Endothelial cell of umbilical vein (primary cell): ENCODE results near the gene STAT5A. TPM values are rescaled to one million over a fixed set of nuclear protein-coding genes. Genes with fewer than 3 reads are reported as not detected.

Source experiments
- BruUV-seq: library from RNA; stranded (reverse); fragments of 400-500 nt; replicated peaks from 2 replicates; lab custom pipeline; 2021; lab: Mats Ljungman, UMichigan
- CTCF ChIA-PET: fragments of 300-600, 350-600 bp; sonication (Branson Sonifier 250); formaldehyde crosslinking; loops from one replicate; lab custom pipeline; 2021; ENCODE audit warnings: antibody characterized with exemption, inconsistent platforms; lab: Charles Lee
- POLR2A ChIA-PET: fragments of 300-600, 350-600 bp; sonication (Branson Sonifier 250); formaldehyde crosslinking; loops from one replicate; lab custom pipeline; 2021; ENCODE audit warnings: antibody characterized with exemption, inconsistent platforms; lab: Charles Lee
- DNase-seq: peaks from one replicate; pipeline ENCODE4 v3.0.0-alpha.2; 2011; ENCODE audit warnings: low read depth, low spot score
- FAIRE-seq: peaks from 2 replicates; lab custom pipeline; 2011; peaks lifted over from hg19 to GRCh38; lab: Jason Lieb, UNC
- H2AFZ ChIP-seq: 2 replicates; pipeline ENCODE4 v1.6.0; 2012; ENCODE audit warnings: low read depth, low read length, control low read depth, inconsistent platforms
- H3K27ac ChIP-seq: 2 replicates; pipeline ENCODE4 v1.5.1; 2011; ENCODE audit warnings: low read depth, mild to moderate bottlenecking, control low read depth, low read length, moderate library complexity; ENCODE audit not compliant: insufficient read depth
- H3K27me3 ChIP-seq, 2 experiments: 2 replicates each; pipeline versions ENCODE4 v1.6.0 to v1.6.1; 2011; ENCODE audit warnings: low read length in 2 of 2, mixed read lengths in 1 of 2; ENCODE audit not compliant: control insufficient read depth in 2 of 2, insufficient read depth in 2 of 2
- H3K36me3 ChIP-seq, 2 experiments: 2 replicates in 1 of 2; 3 replicates in 1 of 2; pipeline ENCODE4 v1.5.1; 2011; ENCODE audit warnings: low read length in 2 of 2, mild to moderate bottlenecking in 1 of 2, moderate library complexity in 1 of 2; ENCODE audit not compliant: control insufficient read depth in 2 of 2, insufficient read depth in 2 of 2; ENCODE audit errors: extremely low read depth in 1 of 2
- H3K4me1 ChIP-seq: 3 replicates; pipeline ENCODE4 v1.5.1; 2011; ENCODE audit warnings: mild to moderate bottlenecking, low read length; ENCODE audit not compliant: control insufficient read depth, insufficient read depth; ENCODE audit errors: extremely low read depth
- H3K4me2 ChIP-seq: 2 replicates; pipeline ENCODE4 v1.6.1; 2011; ENCODE audit warnings: low read length, control low read depth, mixed read lengths; ENCODE audit not compliant: insufficient read depth
- H3K4me3 ChIP-seq, 3 experiments: fragments of 200-600 bp in 1 of 3; sonication (generic), shearing (Covaris generic) in 1 of 3; replicated peaks in 1 of 3; 2 replicates each; pipeline ENCODE4 v1.5.1; 2011 to 2016; ENCODE audit warnings: control low read depth in 3 of 3, low read length in 3 of 3, mild to moderate bottlenecking in 2 of 3, inconsistent platforms in 1 of 3, low read depth in 1 of 3, moderate library complexity in 1 of 3; ENCODE audit not compliant: insufficient read depth in 1 of 3
- H3K79me2 ChIP-seq: 2 replicates; pipeline ENCODE4 v1.6.0; 2012; ENCODE audit warnings: low read length, inconsistent platforms; ENCODE audit not compliant: control insufficient read depth, insufficient read depth
- H3K9ac ChIP-seq: replicated peaks from 2 replicates; pipeline ENCODE3; 2011; ENCODE audit warnings: low read length, control low read depth; ENCODE audit not compliant: insufficient read depth; ENCODE audit errors: extremely low read depth
- H3K9me1 ChIP-seq: replicated peaks from 3 replicates; pipeline ENCODE4 v1.6.0; 2011; ENCODE audit warnings: mild to moderate bottlenecking, low read length; ENCODE audit not compliant: control insufficient read depth, insufficient read depth; ENCODE audit errors: extremely low read depth
- H3K9me3 ChIP-seq: replicated peaks from 2 replicates; pipeline ENCODE4 v1.5.1; 2012; ENCODE audit warnings: low read length, inconsistent platforms; ENCODE audit not compliant: control insufficient read depth, insufficient read depth
- H4K20me1 ChIP-seq: replicated peaks from 2 replicates; pipeline ENCODE3; 2011; ENCODE audit warnings: mild to moderate bottlenecking, low read length; ENCODE audit not compliant: control insufficient read depth, insufficient read depth; ENCODE audit errors: extremely low read depth
- EZH2 ChIP-seq: IDR thresholded peaks from 2 replicates; pipeline ENCODE4 v1.6.1; 2012; ENCODE audit warnings: borderline replicate concordance, low read depth, mild to moderate bottlenecking, moderate library complexity, low read length, inconsistent platforms; ENCODE audit not compliant: severe bottlenecking
- FOS ChIP-seq: IDR thresholded peaks from 2 replicates; pipeline ENCODE4 v1.6.1; 2011; ENCODE audit warnings: mild to moderate bottlenecking, low read length, moderate library complexity, borderline replicate concordance; ENCODE audit not compliant: insufficient read depth
- JUN ChIP-seq: IDR thresholded peaks from 2 replicates; pipeline ENCODE4 v1.6.1; 2011; ENCODE audit warnings: borderline replicate concordance, low read depth; ENCODE audit not compliant: insufficient read length, insufficient read depth
- MAX ChIP-seq: IDR thresholded peaks from 2 replicates; pipeline ENCODE4 v1.6.1; 2011; ENCODE audit not compliant: insufficient read depth, insufficient read length
- MYC ChIP-seq: IDR thresholded peaks from one replicate; pipeline ENCODE4 v1.6.1; 2011; ENCODE audit warnings: mild to moderate bottlenecking, low read depth, low read length
- POLR2A ChIP-seq: IDR thresholded peaks from 2 replicates; pipeline ENCODE4 v1.6.1; 2012; ENCODE audit warnings: low read depth, mild to moderate bottlenecking, control low read depth, low read length
- POLR2AphosphoS5 ChIP-seq: IDR thresholded peaks from 2 replicates; pipeline ENCODE4 v1.6.1; 2012; ENCODE audit warnings: low read depth, mild to moderate bottlenecking, control low read depth, low read length, moderate library complexity; ENCODE audit not compliant: insufficient read depth
- dilution Hi-C: fragments of 300-500 bp; cut with MboI; formaldehyde crosslinking; loops from one replicate; pipeline ENCODE4 v1.15.0; 2019; ENCODE audit warnings: low sequenced_read_pairs; ENCODE audit not compliant: extremely low pct_ligation_motif_present
- intact Hi-C: fragments of 100-400 bp; cut with micrococcal nuclease; formaldehyde crosslinking; loops from one replicate; pipeline ENCODE4 v1.10.0; 2022
- polyA plus RNA-seq, 4 experiments: library from polyadenylated mRNA; depleted of rRNA in 3 of 4; stranded (reverse) in 3 of 4; unstranded in 1 of 4; fragments of >200 nt; gene quantifications; 2 replicates each; pipeline versions ENCODE4 v1.2.1 to v1.2.3, GENCODE V29; 2011 to 2012; ENCODE audit warnings: missing spikeins in 1 of 4
- total RNA-seq: library from RNA; stranded (reverse); gene quantifications from 2 replicates; pipeline ENCODE4 v1.2.3, GENCODE V29; 2021
- TF ChIP-seq, protein P1 (sequence below), 2 donors: IDR thresholded peaks; 1 replicate in 1 of 2; 2 replicates in 1 of 2; pipeline ENCODE4 v1.5.1; 2011; ENCODE audit warnings: low read length in 2 of 2, mild to moderate bottlenecking in 2 of 2, moderate library complexity in 2 of 2, control low read depth in 1 of 2, inconsistent platforms in 1 of 2, low read depth in 1 of 2; ENCODE audit not compliant: insufficient read depth in 1 of 2; ENCODE audit errors: extremely low read depth in 1 of 2

STAT5A gene
- total and polyA plus RNA-seq, 2 donors (not counting 3 experiments of a cell fraction or from before 2014, with no cell fraction given), result 18.0 to 23.4 TPM

GRCh38 chr17:42345396-42346073 lies 57.2 kb downstream of the STAT5A start:
- H3K27ac ChIP-seq, result no peak overlapping the region
- no peak for TF ChIP-seq EZH2
- no peak for TF ChIP-seq FOS
- TF ChIP-seq MYC, result no peak
- no peak for TF ChIP-seq JUN
- TF ChIP-seq, protein P1, sequence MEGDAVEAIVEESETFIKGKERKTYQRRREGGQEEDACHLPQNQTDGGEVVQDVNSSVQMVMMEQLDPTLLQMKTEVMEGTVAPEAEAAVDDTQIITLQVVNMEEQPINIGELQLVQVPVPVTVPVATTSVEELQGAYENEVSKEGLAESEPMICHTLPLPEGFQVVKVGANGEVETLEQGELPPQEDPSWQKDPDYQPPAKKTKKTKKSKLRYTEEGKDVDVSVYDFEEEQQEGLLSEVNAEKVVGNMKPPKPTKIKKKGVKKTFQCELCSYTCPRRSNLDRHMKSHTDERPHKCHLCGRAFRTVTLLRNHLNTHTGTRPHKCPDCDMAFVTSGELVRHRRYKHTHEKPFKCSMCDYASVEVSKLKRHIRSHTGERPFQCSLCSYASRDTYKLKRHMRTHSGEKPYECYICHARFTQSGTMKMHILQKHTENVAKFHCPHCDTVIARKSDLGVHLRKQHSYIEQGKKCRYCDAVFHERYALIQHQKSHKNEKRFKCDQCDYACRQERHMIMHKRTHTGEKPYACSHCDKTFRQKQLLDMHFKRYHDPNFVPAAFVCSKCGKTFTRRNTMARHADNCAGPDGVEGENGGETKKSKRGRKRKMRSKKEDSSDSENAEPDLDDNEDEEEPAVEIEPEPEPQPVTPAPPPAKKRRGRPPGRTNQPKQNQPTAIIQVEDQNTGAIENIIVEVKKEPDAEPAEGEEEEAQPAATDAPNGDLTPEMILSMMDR (IDR thresholded peaks at IDR 0.05; ENCODE audit: extremely low read depth in 1 of 2, insufficient read depth in 1 of 2, low read depth in 1 of 2, low read length in 2 of 2), result no peak
- no peak for TF ChIP-seq POLR2AphosphoS5
- TF ChIP-seq POLR2A, result no peak
- TF ChIP-seq MAX, result no peak
- H3K4me2 ChIP-seq, result no peak overlapping the region
- peaks cover 25% of the 10 kb centered on the region for H3K79me2 ChIP-seq
- H3K36me3 ChIP-seq, result peaks cover 4 to 13% of the 10 kb centered on the region in 2 experiments
- BruUV-seq, result no TSS peak
- H3K9me1 ChIP-seq, result no peaks in the 10 kb centered on the region
- no peaks in the 10 kb centered on the region for H3K9me3 ChIP-seq
- DNase-seq, result no peak
- H3K9ac ChIP-seq, result no peak overlapping the region
- H3K4me1 ChIP-seq, result peaks cover 33% of the 10 kb centered on the region
- ChIA-PET CTCF (no interaction called here), POLR2A (no interaction called here)
- no peak overlapping the region for H2AFZ ChIP-seq
- no peak overlapping the region for H3K4me3 ChIP-seq
- dilution Hi-C loops (loop anchor here (25.0 kb wide), 1 partner anchor 167 kb away; no protein-coding TSS in a partner anchor), intact Hi-C loops (loop anchor here (5.0 kb wide), 1 partner anchor 42 kb away; the partner anchor contains the start of gene STAT3)
- no peak for FAIRE-seq
- H4K20me1 ChIP-seq, result no peaks in the 10 kb centered on the region
- H3K27me3 ChIP-seq, result no peaks in the 10 kb centered on the region
